HG03558 (cell line): ENCODE data around the gene FARS2.

Experiments
- ATAC-seq: cut with Tn5 transposase; IDR thresholded peaks from one replicate; pipeline ENCODE4 v1.9.1; 2021; ENCODE audit warnings: moderate number of reproducible peaks; ENCODE audit not compliant: unreplicated experiment; ENCODE audit errors: extremely low read depth

Gene FARS2

GRCh38 chr6:5490501-5491069, 229.3 kb downstream of the FARS2 start:
- ATAC-seq: no peak

GRCh38 chr6:5492356-5492755, 231.0 kb downstream of the FARS2 start:
- ATAC-seq: no peak

- ATAC-seq: no peak
Measured at GRCh38 chr6:5493806-5494205, 232.5 kb downstream of the FARS2 start.

GRCh38 chr6:5497896-5498578, 236.7 kb downstream of the FARS2 start:
- no peak for ATAC-seq

GRCh38 chr6:5498579-5498899, 237.2 kb downstream of the FARS2 start:
- no peak for ATAC-seq

- no peak for ATAC-seq
Measured at GRCh38 chr6:5499644-5500306, 238.5 kb downstream of the FARS2 start.

- ATAC-seq: no peak
Measured at GRCh38 chr6:5501837-5502236, 240.5 kb downstream of the FARS2 start.

- ATAC-seq: no peak
Measured at GRCh38 chr6:5504078-5504477, 242.8 kb downstream of the FARS2 start.

GRCh38 chr6:5506149-5506548, 244.8 kb downstream of the FARS2 start:
- no peak for ATAC-seq

- ATAC-seq: no peak
Measured at GRCh38 chr6:5506597-5506996, 245.3 kb downstream of the FARS2 start.

GRCh38 chr6:5507131-5507681, 245.9 kb downstream of the FARS2 start:
- peak; percentile 70 for ATAC-seq

- no peak for ATAC-seq
Measured at GRCh38 chr6:5509106-5509505, 247.8 kb downstream of the FARS2 start.

- no peak for ATAC-seq
Measured at GRCh38 chr6:5510331-5511133, 249.2 kb downstream of the FARS2 start.

- no peak for ATAC-seq
Measured at GRCh38 chr6:5511954-5512353, 250.6 kb downstream of the FARS2 start.

GRCh38 chr6:5512422-5512821, 251.1 kb downstream of the FARS2 start:
- no peak for ATAC-seq

- ATAC-seq: no peak
Measured at GRCh38 chr6:5513408-5513807, 252.1 kb downstream of the FARS2 start.

GRCh38 chr6:5514353-5514752, 253.0 kb downstream of the FARS2 start:
- no peak for ATAC-seq

- ATAC-seq: no peak
Measured at GRCh38 chr6:5515200-5515599, 253.9 kb downstream of the FARS2 start.

- ATAC-seq: no peak
Measured at GRCh38 chr6:5516036-5516435, 254.7 kb downstream of the FARS2 start.

GRCh38 chr6:5517796-5518195, 256.5 kb downstream of the FARS2 start:
- ATAC-seq: no peak
